Suppressor macrophage (primary cell): ENCODE results near the gene SFTPB.

Source experiments
- DNase-seq, 4 experiments: peaks; one replicate each; pipeline ENCODE4 v3.0.0-alpha.2; 2020 to 2022

The SFTPB gene

GRCh38 chr2:85611217-85611704, 56.7 kb downstream of the SFTPB start:
- no peak for DNase-seq
